ENCODE data around the gene PDE8B. TPM values are rescaled to one million over a fixed set of nuclear protein-coding genes. Genes with fewer than 3 reads are reported as not detected.

The PDE8B gene
- total RNA-seq, 1 experiment from 2014 or later: 0.54 TPM

GRCh38 chr5:77176429-77176828, 34.1 kb upstream of the PDE8B start:
- no peak for DNase-seq
- H3K27me3 Mint-ChIP-seq (ENCODE audit: unreplicated experiment): peaks cover 10% of the 10 kb centered on the region
- H3K4me3 Mint-ChIP-seq (ENCODE audit: low read depth, unreplicated experiment): no peak overlapping the region
- no peak overlapping the region for H3K27ac Mint-ChIP-seq (ENCODE audit: unreplicated experiment)
- H3K36me3 Mint-ChIP-seq (ENCODE audit: insufficient read depth, unreplicated experiment): no peaks in the 10 kb centered on the region
- CTCF ChIA-PET: no interaction called here
- H3K9me3 Mint-ChIP-seq (ENCODE audit: low read depth, unreplicated experiment): no peaks in the 10 kb centered on the region
- H3K4me1 Mint-ChIP-seq (ENCODE audit: low read depth, unreplicated experiment): no peaks in the 10 kb centered on the region
- BruUV-seq (replicated peaks): no TSS peak
- TF ChIP-seq CTCF (IDR thresholded peaks at IDR 0.05; ENCODE audit: unreplicated experiment): no peak
- intact Hi-C loops (cut with micrococcal nuclease; ENCODE audit: unreplicated experiment): no loop called here

DNA sequence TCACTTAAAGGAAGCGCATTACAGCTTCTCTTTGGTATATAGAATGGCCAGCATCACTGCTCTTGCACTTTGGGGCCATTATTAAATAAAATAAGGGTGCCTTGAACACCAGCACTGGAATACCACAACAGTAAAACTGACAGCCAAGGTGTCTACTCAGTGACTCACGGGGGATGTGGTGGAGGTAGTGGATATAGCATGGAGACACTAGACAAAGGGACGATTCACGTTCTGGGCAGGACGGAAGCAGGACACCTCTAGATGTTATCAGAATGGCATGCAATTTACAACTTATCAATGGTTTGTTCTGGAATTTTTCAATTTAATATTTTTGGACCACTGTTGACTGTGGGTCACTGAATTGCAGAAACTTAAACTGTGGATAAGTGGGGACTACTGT, 32.9 kb upstream of the PDE8B start:
- intact Hi-C loops (cut with micrococcal nuclease; ENCODE audit: unreplicated experiment): no loop called here
- BruUV-seq (replicated peaks): no TSS peak
- no peak overlapping the region for H3K4me3 Mint-ChIP-seq (ENCODE audit: low read depth, unreplicated experiment)

DNA sequence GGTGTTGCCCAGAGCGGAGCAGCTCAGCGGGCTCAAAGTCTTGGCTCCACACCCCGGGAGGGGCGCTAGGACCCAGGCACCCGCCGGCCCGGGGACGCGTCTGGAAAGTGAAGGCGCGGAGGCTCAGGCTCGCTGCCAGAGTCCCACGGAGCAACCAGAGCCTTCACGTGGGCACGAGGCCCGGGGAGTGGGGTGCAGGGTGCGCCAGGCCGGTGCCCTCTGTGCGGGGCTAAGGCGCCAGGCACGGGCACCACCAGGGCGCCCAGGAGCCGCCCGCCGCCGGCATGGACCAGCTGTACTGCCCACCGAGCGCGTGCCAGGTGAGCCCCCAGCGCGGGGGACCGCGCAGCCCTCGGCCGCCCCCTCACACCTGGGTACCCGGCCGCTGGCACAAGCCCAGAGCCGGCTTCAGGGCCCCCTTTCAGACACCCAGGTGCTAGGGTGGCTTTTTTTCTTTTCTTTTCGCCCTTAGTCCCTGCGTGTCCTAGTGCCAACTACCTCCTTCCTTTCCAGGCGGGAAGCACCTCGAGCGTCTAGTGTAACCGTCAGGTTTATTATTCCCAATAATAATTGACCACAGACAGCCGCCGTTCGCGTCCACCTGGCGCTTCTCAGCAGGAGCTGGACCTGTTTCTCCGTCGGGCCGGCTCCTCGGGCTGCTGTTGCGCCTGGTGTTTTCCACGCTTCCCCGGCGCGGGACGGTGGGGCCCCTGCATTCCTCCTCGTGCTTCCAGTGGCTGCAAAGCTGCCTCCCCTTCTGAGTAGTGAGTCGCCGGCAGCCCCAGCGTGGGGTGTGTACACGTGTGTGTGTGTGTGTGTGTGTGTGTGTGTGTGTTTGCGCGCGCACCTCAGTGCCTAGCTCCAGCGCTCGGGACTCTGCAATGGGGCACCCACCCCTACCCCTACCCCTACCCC, 30.1 kb upstream of the PDE8B start:
- TF ChIP-seq CTCF (IDR thresholded peaks at IDR 0.05; ENCODE audit: unreplicated experiment): no peak
- Mint-ChIP-seq H3K27ac (ENCODE audit: unreplicated experiment) (no peak overlapping the region), H3K27me3 (ENCODE audit: unreplicated experiment) (peaks cover 16% of the 10 kb centered on the region), H3K9me3 (ENCODE audit: low read depth, unreplicated experiment) (no peaks in the 10 kb centered on the region), H3K4me1 (ENCODE audit: low read depth, unreplicated experiment) (no peaks in the 10 kb centered on the region), H3K36me3 (ENCODE audit: insufficient read depth, unreplicated experiment) (no peaks in the 10 kb centered on the region), H3K4me3 (ENCODE audit: low read depth, unreplicated experiment) (peak overlapping the region; percentile 75)
- CTCF ChIA-PET: interaction anchor here (0.6 to 0.9 kb wide), 3 partner anchors 36 to 759 kb away, joined by 3 to 4 read pairs (median 3); no protein-coding TSS in a partner anchor
- BruUV-seq (replicated peaks): no TSS peak
- peak; percentile 60 for DNase-seq
- intact Hi-C loops (cut with micrococcal nuclease; ENCODE audit: unreplicated experiment): no loop called here

More for the DNA sequence above, 32.9 kb upstream of the PDE8B start:
- peak; percentile 24 for DNase-seq
- Mint-ChIP-seq H3K27me3 (ENCODE audit: unreplicated experiment) (peaks cover 16% of the 10 kb centered on the region), H3K9me3 (ENCODE audit: low read depth, unreplicated experiment) (no peaks in the 10 kb centered on the region), H3K27ac (ENCODE audit: unreplicated experiment) (no peak overlapping the region), H3K4me1 (ENCODE audit: low read depth, unreplicated experiment) (no peaks in the 10 kb centered on the region), H3K36me3 (ENCODE audit: insufficient read depth, unreplicated experiment) (no peaks in the 10 kb centered on the region)
- CTCF ChIA-PET: no interaction called here
- no peak for TF ChIP-seq CTCF (IDR thresholded peaks at IDR 0.05; ENCODE audit: unreplicated experiment)

- Mint-ChIP-seq H3K9me3 (ENCODE audit: low read depth, unreplicated experiment) (no peaks in the 10 kb centered on the region), H3K27ac (ENCODE audit: unreplicated experiment) (no peak overlapping the region), H3K4me3 (ENCODE audit: low read depth, unreplicated experiment) (peak overlapping the region; percentile 75), H3K4me1 (ENCODE audit: low read depth, unreplicated experiment) (peaks cover 1% of the 10 kb centered on the region), H3K36me3 (ENCODE audit: insufficient read depth, unreplicated experiment) (no peaks in the 10 kb centered on the region), H3K27me3 (ENCODE audit: unreplicated experiment) (peaks cover 16% of the 10 kb centered on the region)
- DNase-seq: no peak
- no peak for TF ChIP-seq CTCF (IDR thresholded peaks at IDR 0.05; ENCODE audit: unreplicated experiment)
- BruUV-seq (replicated peaks): no TSS peak
- intact Hi-C loops (cut with micrococcal nuclease; ENCODE audit: unreplicated experiment): no loop called here
- CTCF ChIA-PET: interaction anchor here (0.6 to 0.7 kb wide), 2 partner anchors 296 to 760 kb away, joined by 3 to 4 read pairs; no protein-coding TSS in a partner anchor
Observed at GRCh38 chr5:77181173-77181572, 29.3 kb upstream of the PDE8B start.
